ENCODE measurements around the gene SLC27A5. TPM values are rescaled to one million over a fixed set of nuclear protein-coding genes. Genes with fewer than 3 reads are reported as not detected.

Gene SLC27A5
- total RNA-seq, 1 experiment from 2014 or later, result 17.1 TPM

DNA sequence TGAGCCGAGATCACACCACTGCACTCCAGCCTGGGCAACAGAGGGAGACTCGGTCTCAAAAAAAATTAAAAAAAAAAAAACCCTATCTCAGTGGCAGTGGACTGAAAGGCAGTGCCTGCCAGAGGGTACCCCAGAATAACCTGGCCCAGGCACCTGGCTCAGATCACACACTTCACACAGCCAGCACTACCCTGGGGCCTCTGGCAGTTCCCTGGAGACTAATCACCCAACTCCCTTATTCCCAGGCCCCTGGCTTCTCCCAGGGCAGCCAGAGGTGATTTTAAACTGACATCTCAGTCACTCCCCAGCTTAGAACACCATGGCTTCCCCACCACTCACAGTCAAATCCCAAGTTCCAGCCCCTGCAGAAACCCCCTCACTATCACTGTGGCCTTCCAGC, 3.5 kb upstream of the SLC27A5 start:
- no peak overlapping the region for H2BK120ac ChIP-seq (ENCODE audit: low read depth, low read length, poor library complexity, severe bottlenecking)
- no peak overlapping the region for H3K56ac ChIP-seq (ENCODE audit: insufficient read length, low read depth, low read length)
- no peaks in the 10 kb centered on the region for H4K20me1 ChIP-seq (ENCODE audit: control insufficient read depth, insufficient read depth, insufficient read length)
- H3K4me1 ChIP-seq (ENCODE audit: insufficient read depth, low read length), result no peaks in the 10 kb centered on the region; the same call in 1 of the 2 replicates
- H4K8ac ChIP-seq (replicated peaks; ENCODE audit: insufficient read length, low read depth, low read length), result no peak overlapping the region
- H3K9ac ChIP-seq (ENCODE audit: extremely low read depth, insufficient read length, low read length), result no peak overlapping the region
- H3K9me3 ChIP-seq (ENCODE audit: control insufficient read depth, low read depth, low read length), result no peaks in the 10 kb centered on the region
- no peak overlapping the region for H3K4me2 ChIP-seq (ENCODE audit: insufficient read depth, insufficient read length, low read length)
- H3K79me2 ChIP-seq (ENCODE audit: insufficient read depth, low read length), result peaks cover 2% of the 10 kb centered on the region; the same call in 1 of the 2 replicates
- H3K79me1 ChIP-seq (ENCODE audit: insufficient read depth, low read depth, low read length, poor library complexity, severe bottlenecking), result no peaks in the 10 kb centered on the region
- no peak for DNase-seq
- no peak overlapping the region for H4K91ac ChIP-seq (ENCODE audit: insufficient read length, low read depth, low read length)
- H4K5ac ChIP-seq (ENCODE audit: insufficient read length, low read depth, low read length), result no peak overlapping the region
- no peaks in the 10 kb centered on the region for H3K27me3 ChIP-seq (ENCODE audit: insufficient read depth, low read length)
- no peak overlapping the region for H2BK20ac ChIP-seq (ENCODE audit: low read depth, low read length, poor library complexity, severe bottlenecking)
- H2AK5ac ChIP-seq (ENCODE audit: insufficient read length, low read length), result no peak overlapping the region
- H3K4ac ChIP-seq (ENCODE audit: low read depth, low read length), result no peak overlapping the region
- Mint-ChIP-seq H3K36me3 (ENCODE audit: insufficient read depth in 1 of 3, low read depth in 3 of 3) (peaks cover 9 to 19% (median 13%) of the 10 kb centered on the region in 3 experiments; a peak in 6 of 7 replicates), H3K27me3 (ENCODE audit: low read depth) (peaks cover 3% of the 10 kb centered on the region), H3K4me1 (peaks cover 30 to 32% of the 10 kb centered on the region in 2 experiments), H3K27ac (peak overlapping the region; percentile 34 to 95 (median 83)), H3K4me3 (peak overlapping the region; percentile 68 to 70), H3K9me3 (no peaks in the 10 kb centered on the region)
- no CpG with 5 or more reads among the region's 2 CpGs for WGBS (ENCODE audit: extremely low coverage, insufficient read length, low lambda C conversion rate)
- H3K18ac ChIP-seq (ENCODE audit: insufficient read length, low read depth, low read length), result no peak overlapping the region
- H2BK5ac ChIP-seq (ENCODE audit: insufficient read length, low read length), result no peak overlapping the region
- no peak overlapping the region for H3K27ac ChIP-seq (ENCODE audit: insufficient read length, low read depth, low read length)
- H3K23ac ChIP-seq (ENCODE audit: insufficient read length, low read depth, low read length), result no peak overlapping the region
- no peak overlapping the region for H2BK15ac ChIP-seq (ENCODE audit: low read depth, low read length)
- H2AFZ ChIP-seq (ENCODE audit: low read length), result no peak overlapping the region
- TF ChIP-seq, protein P1, sequence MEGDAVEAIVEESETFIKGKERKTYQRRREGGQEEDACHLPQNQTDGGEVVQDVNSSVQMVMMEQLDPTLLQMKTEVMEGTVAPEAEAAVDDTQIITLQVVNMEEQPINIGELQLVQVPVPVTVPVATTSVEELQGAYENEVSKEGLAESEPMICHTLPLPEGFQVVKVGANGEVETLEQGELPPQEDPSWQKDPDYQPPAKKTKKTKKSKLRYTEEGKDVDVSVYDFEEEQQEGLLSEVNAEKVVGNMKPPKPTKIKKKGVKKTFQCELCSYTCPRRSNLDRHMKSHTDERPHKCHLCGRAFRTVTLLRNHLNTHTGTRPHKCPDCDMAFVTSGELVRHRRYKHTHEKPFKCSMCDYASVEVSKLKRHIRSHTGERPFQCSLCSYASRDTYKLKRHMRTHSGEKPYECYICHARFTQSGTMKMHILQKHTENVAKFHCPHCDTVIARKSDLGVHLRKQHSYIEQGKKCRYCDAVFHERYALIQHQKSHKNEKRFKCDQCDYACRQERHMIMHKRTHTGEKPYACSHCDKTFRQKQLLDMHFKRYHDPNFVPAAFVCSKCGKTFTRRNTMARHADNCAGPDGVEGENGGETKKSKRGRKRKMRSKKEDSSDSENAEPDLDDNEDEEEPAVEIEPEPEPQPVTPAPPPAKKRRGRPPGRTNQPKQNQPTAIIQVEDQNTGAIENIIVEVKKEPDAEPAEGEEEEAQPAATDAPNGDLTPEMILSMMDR (conservative IDR thresholded peaks at IDR 0.05), result no peak
- no peak overlapping the region for H3K14ac ChIP-seq (ENCODE audit: insufficient read depth, low read length)
- peaks cover 23% of the 10 kb centered on the region for H3K23me2 ChIP-seq (ENCODE audit: insufficient read length, low read depth, low read length, poor library complexity, severe bottlenecking)
- no peak overlapping the region for H3T11ph ChIP-seq (ENCODE audit: low read length)
- no peak overlapping the region for H2BK12ac ChIP-seq (ENCODE audit: insufficient read length, low read depth, low read length)
